ENCODE data around the gene ACOXL. TPM values are rescaled to one million over a fixed set of nuclear protein-coding genes. Genes with fewer than 3 reads are reported as not detected.

Gene ACOXL
- total and polyA plus RNA-seq, 2 donors (not counting 3 experiments of a cell fraction or from before 2014, with no cell fraction given): not detected

DNA sequence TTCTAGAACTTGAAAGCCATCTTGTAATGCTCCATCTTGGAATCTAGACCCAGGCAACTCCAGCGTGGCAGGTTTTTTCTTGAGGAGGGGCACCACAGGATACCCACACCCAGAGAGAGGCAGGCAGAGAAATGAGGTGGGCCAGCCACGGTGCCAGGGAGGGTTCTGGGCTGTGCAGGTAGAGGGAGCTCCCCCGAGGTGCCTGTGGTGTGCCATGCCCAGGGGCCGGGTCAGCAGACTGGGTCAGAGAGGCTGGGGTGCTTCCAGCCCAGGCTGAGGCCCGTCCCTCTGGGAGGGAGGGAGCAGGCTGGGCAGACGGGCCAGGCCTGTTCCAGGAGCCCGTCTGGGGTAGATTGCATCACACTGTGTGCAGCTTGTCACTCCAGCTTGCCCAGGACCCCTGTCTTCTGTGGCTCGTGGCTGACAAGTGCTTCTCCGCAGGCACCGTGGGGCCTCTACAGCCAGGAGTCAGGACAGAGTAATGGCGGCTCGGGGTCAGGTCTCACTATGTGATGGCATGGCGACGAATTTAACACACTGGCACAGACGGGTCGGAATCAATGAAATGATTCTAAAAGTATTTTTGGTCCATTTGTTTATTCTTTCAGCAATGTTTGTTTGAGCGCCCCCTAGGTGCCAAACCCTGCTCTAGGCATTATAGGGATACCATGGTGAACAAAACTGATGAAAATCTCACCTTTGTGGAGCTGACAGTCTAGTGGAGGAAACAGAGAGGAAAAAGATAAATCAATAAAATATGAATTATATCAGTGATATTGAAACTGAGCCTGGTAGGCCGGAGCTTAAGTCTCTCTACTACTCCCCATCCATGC is 144.0 kb downstream of the ACOXL start:
- no peak overlapping the region for H3K4me2 ChIP-seq (ENCODE audit: insufficient read depth, low read length)
- DNase-seq (ENCODE audit: low read depth, low spot score): no peak
- no TSS peak for BruUV-seq (replicated peaks)
- no peak overlapping the region for H3K27ac ChIP-seq (ENCODE audit: insufficient read depth, low read depth, low read length)
- peaks cover 4 to 6% of the 10 kb centered on the region in 2 experiments for H3K27me3 ChIP-seq (ENCODE audit: control insufficient read depth in 2 of 2, insufficient read depth in 2 of 2, low read length in 2 of 2)
- H3K79me2 ChIP-seq (ENCODE audit: control insufficient read depth, insufficient read depth, low read length): no peaks in the 10 kb centered on the region
- intact Hi-C loops (cut with micrococcal nuclease): no loop called here
- no peaks in the 10 kb centered on the region for H3K4me1 ChIP-seq (ENCODE audit: control insufficient read depth, extremely low read depth, insufficient read depth, low read length)
- H3K9ac ChIP-seq (replicated peaks; ENCODE audit: extremely low read depth, insufficient read depth, low read length): no peak overlapping the region
- H3K4me3 ChIP-seq (replicated peaks in 1 of 3; ENCODE audit: insufficient read depth in 1 of 3, low read depth in 1 of 3, low read length in 3 of 3): no peak overlapping the region
- H3K36me3 ChIP-seq (ENCODE audit: control insufficient read depth in 2 of 2, extremely low read depth in 1 of 2, insufficient read depth in 2 of 2, low read length in 2 of 2): no peaks in the 10 kb centered on the region
- H3K9me1 ChIP-seq (replicated peaks; ENCODE audit: control insufficient read depth, extremely low read depth, insufficient read depth, low read length): no peaks in the 10 kb centered on the region
- FAIRE-seq: no peak
- H2AFZ ChIP-seq (ENCODE audit: low read depth, low read length): no peak overlapping the region
- CTCF ChIA-PET: no interaction called here
- TF ChIP-seq, protein P1, sequence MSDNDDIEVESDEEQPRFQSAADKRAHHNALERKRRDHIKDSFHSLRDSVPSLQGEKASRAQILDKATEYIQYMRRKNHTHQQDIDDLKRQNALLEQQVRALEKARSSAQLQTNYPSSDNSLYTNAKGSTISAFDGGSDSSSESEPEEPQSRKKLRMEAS (IDR thresholded peaks at IDR 0.05; ENCODE audit: insufficient read depth, insufficient read length): no peak
- no peak for TF ChIP-seq JUN (IDR thresholded peaks at IDR 0.05; ENCODE audit: borderline replicate concordance, insufficient read depth, insufficient read length, low read depth)
- no peak for TF ChIP-seq EZH2 (IDR thresholded peaks at IDR 0.05; ENCODE audit: borderline replicate concordance, low read depth, low read length, severe bottlenecking)
- TF ChIP-seq, protein P2, sequence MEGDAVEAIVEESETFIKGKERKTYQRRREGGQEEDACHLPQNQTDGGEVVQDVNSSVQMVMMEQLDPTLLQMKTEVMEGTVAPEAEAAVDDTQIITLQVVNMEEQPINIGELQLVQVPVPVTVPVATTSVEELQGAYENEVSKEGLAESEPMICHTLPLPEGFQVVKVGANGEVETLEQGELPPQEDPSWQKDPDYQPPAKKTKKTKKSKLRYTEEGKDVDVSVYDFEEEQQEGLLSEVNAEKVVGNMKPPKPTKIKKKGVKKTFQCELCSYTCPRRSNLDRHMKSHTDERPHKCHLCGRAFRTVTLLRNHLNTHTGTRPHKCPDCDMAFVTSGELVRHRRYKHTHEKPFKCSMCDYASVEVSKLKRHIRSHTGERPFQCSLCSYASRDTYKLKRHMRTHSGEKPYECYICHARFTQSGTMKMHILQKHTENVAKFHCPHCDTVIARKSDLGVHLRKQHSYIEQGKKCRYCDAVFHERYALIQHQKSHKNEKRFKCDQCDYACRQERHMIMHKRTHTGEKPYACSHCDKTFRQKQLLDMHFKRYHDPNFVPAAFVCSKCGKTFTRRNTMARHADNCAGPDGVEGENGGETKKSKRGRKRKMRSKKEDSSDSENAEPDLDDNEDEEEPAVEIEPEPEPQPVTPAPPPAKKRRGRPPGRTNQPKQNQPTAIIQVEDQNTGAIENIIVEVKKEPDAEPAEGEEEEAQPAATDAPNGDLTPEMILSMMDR (IDR thresholded peaks at IDR 0.05; ENCODE audit: extremely low read depth in 1 of 2, insufficient read depth in 1 of 2, low read depth in 1 of 2, low read length in 2 of 2): no peak
- no peaks in the 10 kb centered on the region for H3K9me3 ChIP-seq (replicated peaks; ENCODE audit: control insufficient read depth, insufficient read depth, low read length)
- POLR2A ChIA-PET: no interaction called here
- dilution Hi-C loops (cut with MboI; ENCODE audit: extremely low pct_ligation_motif_present, low sequenced_read_pairs): no loop called here
- H4K20me1 ChIP-seq (replicated peaks; ENCODE audit: control insufficient read depth, extremely low read depth, insufficient read depth, low read length): no peaks in the 10 kb centered on the region
